Keratinocyte (primary cell): ENCODE data around the gene HLF. TPM values are rescaled to one million over a fixed set of nuclear protein-coding genes. Genes with fewer than 3 reads are reported as not detected.

Experiments
- DNase-seq: peaks from one replicate; pipeline ENCODE4 v3.0.0-alpha.2; 2011; ENCODE audit warnings: low read depth, missing footprints, low spot score
- FAIRE-seq: peaks from 2 replicates; lab custom pipeline; 2011; peaks lifted over from hg19 to GRCh38; lab: Jason Lieb, UNC
- H2AFZ ChIP-seq: 2 replicates; pipeline ENCODE4 v1.6.0; 2012; ENCODE audit warnings: low read length, control low read depth, inconsistent platforms; ENCODE audit not compliant: control insufficient read depth
- H3K27ac ChIP-seq: 2 replicates; pipeline ENCODE4 v1.5.1; 2011; ENCODE audit warnings: low read length; ENCODE audit not compliant: control insufficient read depth, insufficient read depth
- H3K27me3 ChIP-seq: 3 replicates; pipeline ENCODE4 v1.6.0; 2011; ENCODE audit warnings: low read length; ENCODE audit not compliant: control insufficient read depth, insufficient read depth; ENCODE audit errors: extremely low read depth
- H3K36me3 ChIP-seq, 2 experiments: 2 replicates in 1 of 2; 3 replicates in 1 of 2; pipeline ENCODE4 v1.5.1; 2011; ENCODE audit warnings: low read length in 2 of 2, mild to moderate bottlenecking in 1 of 2; ENCODE audit not compliant: control insufficient read depth in 2 of 2, insufficient read depth in 2 of 2; ENCODE audit errors: extremely low read depth in 1 of 2
- H3K4me1 ChIP-seq: 3 replicates; pipeline ENCODE4 v1.5.1; 2011; ENCODE audit warnings: low read length; ENCODE audit not compliant: control insufficient read depth, insufficient read depth; ENCODE audit errors: extremely low read depth
- H3K4me2 ChIP-seq: 3 replicates; pipeline ENCODE4 v1.6.0; 2011; ENCODE audit warnings: low read depth, low read length; ENCODE audit not compliant: control insufficient read depth, insufficient read depth; ENCODE audit errors: extremely low read depth
- H3K4me3 ChIP-seq, 3 experiments: fragments of 200-600 bp in 1 of 3; sonication (generic) in 1 of 3; 2 replicates in 2 of 3; 3 replicates in 1 of 3; pipeline ENCODE4 v1.5.1; 2011 to 2016; ENCODE audit warnings: low read length in 3 of 3, mild to moderate bottlenecking in 3 of 3, control low read depth in 2 of 3, inconsistent platforms in 1 of 3, low read depth in 1 of 3, mixed read lengths in 1 of 3, mixed run types in 1 of 3, moderate library complexity in 1 of 3; ENCODE audit not compliant: control insufficient read depth in 2 of 3, insufficient read depth in 2 of 3; ENCODE audit errors: extremely low read depth in 1 of 3
- H3K79me2 ChIP-seq: 2 replicates; pipeline ENCODE4 v1.6.0; 2012; ENCODE audit warnings: low read length; ENCODE audit not compliant: control insufficient read depth, insufficient read depth
- H3K9ac ChIP-seq: 3 replicates; pipeline ENCODE4 v1.6.0; 2011; ENCODE audit warnings: low read length; ENCODE audit not compliant: control insufficient read depth, insufficient read depth; ENCODE audit errors: extremely low read depth
- H3K9me1 ChIP-seq: 3 replicates; pipeline ENCODE4 v1.6.0; 2011; ENCODE audit warnings: low read length; ENCODE audit not compliant: control insufficient read depth, insufficient read depth; ENCODE audit errors: extremely low read depth
- H3K9me3 ChIP-seq: 2 replicates; pipeline ENCODE4 v1.5.1; 2012; ENCODE audit warnings: low read depth, low read length; ENCODE audit not compliant: control insufficient read depth
- H4K20me1 ChIP-seq: 3 replicates; pipeline ENCODE4 v1.6.0; 2011; ENCODE audit warnings: low read length; ENCODE audit not compliant: control insufficient read depth, insufficient read depth; ENCODE audit errors: extremely low read depth
- EZH2 ChIP-seq: IDR thresholded peaks from one replicate; pipeline ENCODE4 v1.6.1; 2012; ENCODE audit warnings: inconsistent platforms, mild to moderate bottlenecking, low read length, moderate library complexity
- dilution Hi-C: fragments of 300-500 bp; cut with MboI; formaldehyde crosslinking; loops from one replicate; pipeline ENCODE4 v1.7.0; 2020; ENCODE audit warnings: low sequenced_read_pairs; ENCODE audit not compliant: extremely low pct_ligation_motif_present
- polyA plus RNA-seq, 5 experiments: library from polyadenylated mRNA; depleted of rRNA in 3 of 5; stranded (reverse) in 3 of 5; stranded (forward) in 1 of 5; unstranded in 1 of 5; fragments of >200 nt; gene quantifications; 1 replicate in 1 of 5; 2 replicates in 3 of 5; 3 replicates in 1 of 5; pipeline versions ENCODE4 v1.2.1 to v1.2.3, GENCODE V29; 2011 to 2012; ENCODE audit warnings: missing spikeins in 2 of 5, low read depth in 1 of 5, low replicate concordance in 1 of 5
- TF ChIP-seq, protein P1 (sequence below), 3 experiments: IDR thresholded peaks in 1 of 3; conservative IDR thresholded peaks in 1 of 3; optimal IDR thresholded peaks in 1 of 3; 2 replicates in 2 of 3; 3 replicates in 1 of 3; pipeline versions ENCODE3 to v1.5.1; 2011; ENCODE audit warnings: low read length in 3 of 3, mild to moderate bottlenecking in 3 of 3, moderate library complexity in 2 of 3, control low read depth in 1 of 3, inconsistent platforms in 1 of 3; ENCODE audit not compliant: insufficient read depth in 2 of 3; ENCODE audit errors: extremely low read depth in 1 of 3

The HLF gene
- polyA plus RNA-seq, 1 donor (not counting 4 experiments of a cell fraction or from before 2014, with no cell fraction given) = 0.21 TPM

DNA sequence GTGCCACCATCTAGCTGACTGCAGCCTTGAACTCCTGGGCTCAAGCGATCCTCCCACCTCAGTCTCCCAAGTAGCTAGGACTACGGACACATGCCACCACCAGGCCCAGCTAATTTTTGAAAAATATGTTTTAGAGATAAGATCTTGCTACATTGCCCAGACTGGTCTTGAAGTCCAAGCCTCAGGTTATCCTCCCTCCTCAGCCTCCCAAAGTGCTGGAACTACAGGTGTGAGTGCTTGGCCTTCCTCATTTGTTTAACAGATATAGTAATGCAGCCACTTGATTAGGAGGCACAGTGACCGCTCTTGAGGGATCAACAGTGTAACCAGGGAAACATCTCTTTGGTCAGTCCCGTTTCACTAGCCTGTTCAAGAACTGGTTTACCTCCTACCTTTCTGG, 35.1 kb downstream of the HLF start:
- dilution Hi-C loops = no loop called here

GRCh38 chr17:55300479-55301290, 35.9 kb downstream of the HLF start:
- Histone ChIP-seq H3K4me3 (no peak overlapping the region), H3K9ac (no peak overlapping the region), H3K27me3 (no peaks in the 10 kb centered on the region), H2AFZ (no peak overlapping the region), H4K20me1 (no peaks in the 10 kb centered on the region), H3K36me3 (no peaks in the 10 kb centered on the region), H3K79me2 (no peaks in the 10 kb centered on the region), H3K27ac (no peak overlapping the region), H3K4me1 (no peaks in the 10 kb centered on the region), H3K9me1 (no peaks in the 10 kb centered on the region), H3K9me3 (no peaks in the 10 kb centered on the region), H3K4me2 (no peak overlapping the region)
- DNase-seq = no peak
- no peak for TF ChIP-seq EZH2
- TF ChIP-seq, protein P1, sequence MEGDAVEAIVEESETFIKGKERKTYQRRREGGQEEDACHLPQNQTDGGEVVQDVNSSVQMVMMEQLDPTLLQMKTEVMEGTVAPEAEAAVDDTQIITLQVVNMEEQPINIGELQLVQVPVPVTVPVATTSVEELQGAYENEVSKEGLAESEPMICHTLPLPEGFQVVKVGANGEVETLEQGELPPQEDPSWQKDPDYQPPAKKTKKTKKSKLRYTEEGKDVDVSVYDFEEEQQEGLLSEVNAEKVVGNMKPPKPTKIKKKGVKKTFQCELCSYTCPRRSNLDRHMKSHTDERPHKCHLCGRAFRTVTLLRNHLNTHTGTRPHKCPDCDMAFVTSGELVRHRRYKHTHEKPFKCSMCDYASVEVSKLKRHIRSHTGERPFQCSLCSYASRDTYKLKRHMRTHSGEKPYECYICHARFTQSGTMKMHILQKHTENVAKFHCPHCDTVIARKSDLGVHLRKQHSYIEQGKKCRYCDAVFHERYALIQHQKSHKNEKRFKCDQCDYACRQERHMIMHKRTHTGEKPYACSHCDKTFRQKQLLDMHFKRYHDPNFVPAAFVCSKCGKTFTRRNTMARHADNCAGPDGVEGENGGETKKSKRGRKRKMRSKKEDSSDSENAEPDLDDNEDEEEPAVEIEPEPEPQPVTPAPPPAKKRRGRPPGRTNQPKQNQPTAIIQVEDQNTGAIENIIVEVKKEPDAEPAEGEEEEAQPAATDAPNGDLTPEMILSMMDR (optimal IDR thresholded peaks at IDR 0.05 in 1 of 3, IDR thresholded peaks at IDR 0.05 in 1 of 3, conservative IDR thresholded peaks at IDR 0.05 in 1 of 3; ENCODE audit: extremely low read depth in 1 of 3, insufficient read depth in 2 of 3, low read length in 3 of 3) = no peak
- dilution Hi-C loops = no loop called here
- FAIRE-seq = no peak

More for the DNA sequence above, 35.1 kb downstream of the HLF start:
- no peak overlapping the region for H3K4me3 ChIP-seq
- DNase-seq = no peak
- no peak for FAIRE-seq
- H3K9me1 ChIP-seq = no peaks in the 10 kb centered on the region
- no peaks in the 10 kb centered on the region for H3K9me3 ChIP-seq
- TF ChIP-seq, protein P1 (optimal IDR thresholded peaks at IDR 0.05 in 1 of 3, IDR thresholded peaks at IDR 0.05 in 1 of 3, conservative IDR thresholded peaks at IDR 0.05 in 1 of 3; ENCODE audit: extremely low read depth in 1 of 3, insufficient read depth in 2 of 3, low read length in 3 of 3) = no peak
- TF ChIP-seq EZH2 = no peak
- H3K27ac ChIP-seq = no peak overlapping the region
- H3K4me2 ChIP-seq = no peak overlapping the region
- no peaks in the 10 kb centered on the region for H3K27me3 ChIP-seq
- no peaks in the 10 kb centered on the region for H3K4me1 ChIP-seq
- H4K20me1 ChIP-seq = no peaks in the 10 kb centered on the region
- no peaks in the 10 kb centered on the region for H3K79me2 ChIP-seq
- no peak overlapping the region for H2AFZ ChIP-seq
- H3K9ac ChIP-seq = no peak overlapping the region
- H3K36me3 ChIP-seq = no peaks in the 10 kb centered on the region
